ENCODE results near the gene ZDHHC24.

The ZDHHC24 gene

GRCh38 chr11:66493130-66493529 is 52.7 kb downstream of the ZDHHC24 start:
- DNase-seq: no peak

- DNase-seq: no peak
These were observed 53.5 kb downstream of the ZDHHC24 start for GRCh38 chr11:66492161-66492865.

- DNase-seq: no peak
These were observed 54.4 kb downstream of the ZDHHC24 start for GRCh38 chr11:66491315-66491935.

- no peak for DNase-seq
These were observed 56.2 kb downstream of the ZDHHC24 start for GRCh38 chr11:66489636-66490035.

GRCh38 chr11:66488957-66489356 is 56.9 kb downstream of the ZDHHC24 start:
- DNase-seq: no peak

- DNase-seq: no peak
These were observed 61.0 kb downstream of the ZDHHC24 start for GRCh38 chr11:66484806-66485380.

- DNase-seq: peak; percentile 97
These were observed 65.5 kb downstream of the ZDHHC24 start, which contains the start of gene DPP3 for GRCh38 chr11:66480117-66480938. DPP3 (plus strand) TSS chr11:66480434; CDS start chr11:66482201, 1,767 bp downstream.

DNA sequence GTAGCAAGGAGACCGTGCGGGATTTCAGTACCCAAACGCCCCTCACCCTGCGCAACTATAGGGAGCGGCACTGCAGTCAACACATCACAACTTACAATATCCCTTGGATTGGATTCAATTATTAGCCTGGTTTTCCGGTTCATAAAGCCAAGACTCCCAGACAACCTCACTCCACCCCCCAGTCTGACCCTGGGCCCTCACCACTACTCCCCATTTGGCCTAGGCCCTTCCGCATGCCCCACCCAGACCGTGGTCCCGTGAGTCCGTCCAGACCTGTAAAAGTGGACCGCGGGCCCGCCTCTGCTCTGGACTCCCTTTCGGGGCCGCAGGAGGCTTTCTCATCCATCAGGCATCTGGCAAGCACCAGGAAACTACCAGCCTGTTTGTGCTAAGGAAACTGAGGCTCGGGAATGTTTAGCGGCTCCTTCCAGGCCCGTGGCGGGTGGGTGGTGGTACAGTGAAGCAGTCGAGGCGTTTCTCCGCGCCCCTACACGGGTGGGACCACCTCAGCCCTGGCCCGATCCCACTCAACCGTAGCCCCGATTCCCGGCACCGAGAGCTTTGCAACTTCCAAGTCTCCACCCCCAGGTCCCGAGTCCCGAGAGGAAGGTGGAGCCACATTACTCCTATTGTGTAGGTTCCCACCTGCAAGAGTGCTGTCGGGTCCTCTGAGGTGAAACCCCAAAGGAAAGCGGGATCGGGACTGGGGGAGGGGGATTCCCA is 66.3 kb downstream of the ZDHHC24 start:
- DNase-seq: no peak

- DNase-seq: peak; percentile 21
These were observed 67.0 kb downstream of the ZDHHC24 start for GRCh38 chr11:66478729-66479393.

DNA sequence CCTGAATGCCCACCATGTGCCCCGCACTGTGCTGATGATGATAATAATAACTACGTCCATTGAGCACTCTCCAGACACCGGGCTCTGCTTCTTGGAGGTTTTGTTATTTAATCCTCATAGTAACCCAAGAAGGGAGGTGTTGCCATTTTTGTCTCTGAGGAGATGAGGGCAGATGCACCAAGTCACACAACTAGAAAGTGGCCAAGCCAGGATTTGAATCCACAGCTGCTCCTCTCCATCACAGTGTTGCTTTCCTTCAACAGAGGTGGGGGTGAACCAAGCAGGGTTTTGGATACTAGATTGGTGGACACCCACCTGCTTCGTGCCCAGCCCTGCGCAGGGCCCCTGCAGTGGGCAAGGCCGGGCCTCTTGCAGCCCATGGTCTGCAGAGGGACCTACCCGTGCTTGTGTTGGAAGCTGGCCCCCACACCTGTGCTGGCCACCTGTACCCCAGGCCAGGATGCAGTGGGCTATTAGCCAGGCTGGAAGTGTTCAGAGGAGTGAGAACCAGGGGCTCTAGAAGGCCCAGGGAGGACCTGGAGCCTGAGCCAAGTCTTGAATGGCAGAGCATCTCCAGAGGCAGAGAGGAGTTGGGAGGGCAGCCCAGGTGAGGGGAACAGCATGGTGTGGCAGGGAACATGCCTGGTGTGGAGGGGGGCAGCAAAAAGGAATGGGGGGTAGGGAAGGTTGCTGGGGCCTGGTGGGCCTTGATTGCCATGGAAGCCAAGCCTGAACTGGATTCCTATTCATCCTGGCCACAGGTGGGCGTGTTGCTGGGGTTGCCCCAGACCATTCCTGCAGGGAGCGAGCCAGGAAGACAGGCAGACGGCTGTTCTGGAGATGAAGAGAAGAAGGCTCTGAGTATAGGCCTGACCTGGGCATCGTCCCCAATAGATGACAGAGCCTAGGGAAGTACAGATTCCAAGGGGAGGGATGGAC is 68.3 kb downstream of the ZDHHC24 start:
- no peak for DNase-seq

DNA sequence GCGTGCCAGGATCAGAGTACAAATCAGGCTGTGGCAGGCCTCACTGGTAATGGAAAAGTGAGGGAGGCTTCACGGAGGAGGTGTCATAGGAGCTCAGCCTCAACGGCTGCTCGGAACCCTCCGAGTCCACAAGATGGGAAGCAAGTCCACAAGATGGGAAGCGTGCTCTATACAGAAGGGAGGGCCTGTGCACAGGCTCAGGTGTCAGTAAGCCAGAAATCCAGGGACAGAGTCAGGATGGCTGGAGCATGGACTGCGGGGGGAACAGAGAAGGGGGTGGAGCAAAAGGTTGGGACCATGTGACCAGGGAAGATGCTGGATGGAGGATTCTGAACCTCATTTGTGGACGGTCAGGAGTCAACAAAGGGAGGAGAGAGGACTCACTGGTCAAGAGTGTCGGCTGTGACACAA is 69.0 kb downstream of the ZDHHC24 start:
- DNase-seq: no peak

GRCh38 chr11:66476173-66476840 is 69.5 kb downstream of the ZDHHC24 start:
- DNase-seq: no peak

- DNase-seq: no peak
These were observed 70.3 kb downstream of the ZDHHC24 start for GRCh38 chr11:66475349-66476172.

DNA sequence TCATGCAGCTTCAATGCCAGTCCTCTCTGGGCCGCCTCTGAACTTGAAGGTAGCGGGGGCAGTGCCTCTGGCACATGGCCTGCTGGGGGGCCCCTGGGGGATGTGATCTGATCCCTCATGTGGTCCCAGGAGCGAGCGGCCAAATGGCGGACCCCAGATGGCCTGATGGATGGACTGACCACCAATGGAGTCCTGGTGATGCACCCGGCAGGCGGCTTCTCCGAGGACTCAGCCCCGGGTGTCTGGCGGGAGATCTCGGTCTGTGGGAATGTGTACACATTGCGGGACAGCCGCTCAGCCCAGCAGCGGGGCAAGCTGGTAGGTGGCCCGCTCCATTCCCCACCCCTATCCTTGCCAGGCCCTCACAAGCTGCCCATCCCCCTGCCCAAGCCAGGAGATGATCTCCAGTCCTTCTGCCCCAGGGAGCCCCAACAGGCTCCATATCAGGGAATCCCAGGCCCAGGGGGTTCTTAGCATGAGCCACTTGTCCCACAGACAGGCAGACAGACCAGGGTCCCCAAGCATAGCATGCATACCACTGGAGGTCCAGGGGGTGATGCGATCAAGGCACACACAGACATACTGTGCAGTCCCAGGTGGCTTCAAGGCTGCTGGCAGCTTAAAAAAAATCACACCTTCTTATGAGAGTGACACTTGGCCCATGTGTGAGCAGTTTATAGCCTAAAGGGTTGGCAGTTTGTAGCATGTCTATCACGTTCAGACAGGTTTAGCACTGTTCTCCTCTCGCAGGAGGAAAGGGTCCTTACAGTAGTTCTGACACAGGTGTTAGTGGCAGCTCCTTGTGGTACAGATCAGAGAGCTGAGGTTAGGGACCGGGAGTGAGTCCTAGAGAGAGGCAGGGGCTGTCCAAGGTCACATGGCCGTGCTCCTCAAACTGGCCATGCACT is 72.0 kb downstream of the ZDHHC24 start:
- no peak for DNase-seq

- DNase-seq: no peak
These were observed 72.7 kb downstream of the ZDHHC24 start for GRCh38 chr11:66473167-66473566.

DNA sequence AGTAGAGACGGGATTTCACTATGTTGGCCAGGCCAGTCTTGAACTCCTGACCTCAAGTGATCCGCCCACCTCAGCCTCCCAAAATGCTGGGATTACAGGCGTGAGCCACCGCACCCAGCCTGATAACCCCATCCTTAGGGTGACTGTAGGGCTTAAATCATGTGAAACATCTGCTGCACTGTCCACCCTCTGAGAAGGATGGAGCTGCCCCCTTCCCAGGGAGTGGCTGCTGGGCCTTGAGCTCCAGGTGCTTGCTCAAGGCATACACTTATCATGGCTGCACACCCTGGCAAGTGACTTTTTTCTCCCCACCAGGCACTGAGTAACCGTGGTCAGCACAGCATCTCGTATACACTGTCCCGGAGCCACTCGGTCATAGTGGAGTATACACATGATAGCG is 73.8 kb downstream of the ZDHHC24 start:
- no peak for DNase-seq

GRCh38 chr11:66471142-66471541 is 74.7 kb downstream of the ZDHHC24 start:
- no peak for DNase-seq

All from activated naive CD4-positive, alpha-beta T cell treated with Interleukin-2 at 50 U/mL for 16 hours (primary cell).